CD4-positive, alpha-beta T cell treated with Interleukin-4 for 1 hour (primary cell): Measurements from ENCODE around the gene SMCO4.
"Not testable (repeated sequence)": the region's sequence is repeated elsewhere in the genome, so short reads cannot be mapped to it uniquely, and the experiment has no call there.

ENCODE experiments used
- DNase-seq, 2 donors: peaks; one replicate each; pipeline ENCODE4 v3.0.0-alpha.2; 2020 to 2022

The SMCO4 gene

DNA sequence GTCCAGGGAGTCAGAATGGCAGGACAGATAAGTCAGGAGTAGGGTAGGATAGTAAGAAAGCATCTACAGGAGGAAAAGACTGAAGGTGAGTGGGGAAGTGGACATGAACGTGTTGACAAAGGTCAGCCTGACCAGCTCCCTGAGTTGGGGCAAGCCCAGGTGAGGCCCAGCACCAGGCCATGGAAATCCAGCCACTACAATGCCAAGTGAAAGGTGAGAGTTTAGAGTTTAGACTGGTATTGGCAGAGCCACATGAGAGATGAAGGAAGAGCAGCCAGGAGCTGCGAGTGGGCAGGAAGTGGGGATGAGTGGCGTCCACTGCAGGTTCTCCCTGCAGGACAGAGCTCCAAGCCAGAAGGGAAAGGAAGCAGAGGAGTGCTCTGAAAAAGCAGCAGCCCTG, 16.5 kb upstream of the SMCO4 start:
- no peak for DNase-seq

DNA sequence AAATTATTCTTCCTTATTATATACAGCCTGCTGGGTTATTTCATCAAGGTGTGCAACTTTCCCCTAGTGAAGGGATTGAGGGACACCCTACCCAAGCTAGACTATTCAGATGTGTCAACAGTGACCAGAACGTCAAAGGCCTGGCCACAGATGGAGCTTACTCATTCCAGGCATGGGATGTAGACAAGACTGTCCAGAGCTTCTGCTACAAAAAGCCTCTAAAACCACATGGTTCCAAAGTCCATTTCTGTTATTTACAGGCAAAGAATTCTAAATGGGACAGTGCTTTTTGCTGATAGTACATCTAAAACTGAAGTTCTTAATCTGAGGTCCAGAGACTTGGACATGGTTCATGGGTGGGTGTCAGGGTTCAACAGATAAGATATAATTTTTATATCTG, 9.7 kb upstream of the SMCO4 start:
- DNase-seq: no peak

GRCh38 chr11:93549976-93550375, 6.8 kb upstream of the SMCO4 start:
- no peak for DNase-seq

GRCh38 chr11:93548679-93549319, 5.6 kb upstream of the SMCO4 start:
- DNase-seq: no peak

DNA sequence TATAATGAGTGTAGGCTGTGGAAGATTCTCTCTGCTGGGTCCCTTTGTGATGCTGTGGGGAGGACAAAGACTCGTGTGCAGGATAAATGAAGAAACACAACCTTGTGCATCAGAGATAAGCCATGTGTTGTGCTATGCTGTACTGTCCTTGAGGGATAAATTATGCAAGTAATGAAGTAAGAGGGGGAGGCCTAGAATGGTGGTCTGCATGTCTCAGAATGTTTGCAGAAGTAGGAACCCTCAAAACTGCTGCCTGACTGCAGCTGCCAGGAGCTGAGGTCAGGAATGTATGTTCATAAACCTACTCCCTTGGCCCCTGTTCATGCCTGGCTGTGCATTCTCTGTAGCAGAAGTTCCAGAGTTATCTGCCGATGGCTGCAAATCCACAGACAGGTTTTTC, 4.6 kb upstream of the SMCO4 start:
- DNase-seq: no peak

GRCh38 chr11:93547028-93547427, 3.8 kb upstream of the SMCO4 start:
- DNase-seq: no peak

DNA sequence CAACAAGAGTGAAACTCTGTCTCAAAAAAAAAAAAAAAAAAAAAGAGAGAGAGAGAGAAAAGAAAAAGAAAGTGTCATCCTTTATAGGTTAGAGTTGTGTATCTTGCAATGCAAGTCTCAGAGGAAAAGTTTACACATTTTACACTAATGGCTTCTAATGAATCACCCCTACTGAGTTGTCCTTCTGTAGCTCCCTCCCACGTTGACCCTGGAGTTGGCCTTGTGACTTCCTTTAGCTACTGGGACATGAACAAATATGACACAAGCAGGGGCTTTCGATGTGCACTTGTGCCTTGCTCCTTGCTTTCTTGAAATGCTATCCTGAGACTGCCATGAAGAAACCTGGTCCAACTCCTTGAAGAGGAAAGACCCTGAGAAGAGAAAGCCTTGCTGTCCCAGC, 2.4 kb upstream of the SMCO4 start:
- no peak for DNase-seq

- DNase-seq: no peak
Observed at GRCh38 chr11:93542811-93543229, 371 bp downstream of the SMCO4 start.

DNA sequence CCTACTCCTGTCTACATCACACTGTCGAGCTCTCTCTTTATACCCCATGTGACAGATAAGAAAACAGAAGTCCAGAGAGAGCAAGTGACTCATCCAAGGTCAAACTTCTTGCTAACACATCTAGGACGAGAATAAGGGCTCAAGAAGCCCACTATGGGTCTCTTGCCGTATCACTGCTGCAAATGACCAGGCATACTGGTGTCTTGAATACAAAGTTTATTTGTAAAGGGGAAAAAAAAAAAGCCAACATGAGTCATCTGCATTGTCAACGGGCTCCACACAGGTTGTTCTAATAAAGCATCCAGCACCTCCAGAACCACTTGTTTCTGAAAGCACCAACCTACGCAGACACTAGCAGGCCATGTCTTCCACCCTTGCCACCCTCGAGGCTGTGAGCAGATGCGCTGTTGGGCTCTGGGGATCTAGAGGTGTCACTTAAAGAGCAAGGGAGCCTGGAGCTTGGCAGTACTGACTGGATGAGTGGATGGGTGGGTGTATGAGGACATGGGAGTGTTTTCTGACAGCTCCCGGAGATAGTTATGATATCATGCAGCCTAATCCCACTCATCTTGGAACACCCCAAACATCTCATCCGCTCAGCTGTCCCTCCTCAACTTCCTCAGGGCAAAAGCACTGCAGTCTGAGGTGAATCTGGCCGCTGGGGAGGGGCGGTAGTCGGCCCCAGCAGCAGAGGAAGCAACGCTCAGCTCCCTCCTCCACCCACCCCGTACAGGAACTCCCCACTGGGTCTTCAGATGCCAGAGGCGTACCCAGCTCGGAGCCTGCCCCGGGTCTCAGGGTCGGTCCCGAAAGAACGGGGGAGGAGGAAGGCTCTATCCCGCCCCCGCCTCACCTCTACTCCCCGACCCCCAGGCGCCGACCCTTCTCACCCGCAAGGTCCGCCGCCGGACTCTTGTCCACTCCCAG, 1.0 kb downstream of the SMCO4 start:
- peak; percentile 42 for DNase-seq

DNA sequence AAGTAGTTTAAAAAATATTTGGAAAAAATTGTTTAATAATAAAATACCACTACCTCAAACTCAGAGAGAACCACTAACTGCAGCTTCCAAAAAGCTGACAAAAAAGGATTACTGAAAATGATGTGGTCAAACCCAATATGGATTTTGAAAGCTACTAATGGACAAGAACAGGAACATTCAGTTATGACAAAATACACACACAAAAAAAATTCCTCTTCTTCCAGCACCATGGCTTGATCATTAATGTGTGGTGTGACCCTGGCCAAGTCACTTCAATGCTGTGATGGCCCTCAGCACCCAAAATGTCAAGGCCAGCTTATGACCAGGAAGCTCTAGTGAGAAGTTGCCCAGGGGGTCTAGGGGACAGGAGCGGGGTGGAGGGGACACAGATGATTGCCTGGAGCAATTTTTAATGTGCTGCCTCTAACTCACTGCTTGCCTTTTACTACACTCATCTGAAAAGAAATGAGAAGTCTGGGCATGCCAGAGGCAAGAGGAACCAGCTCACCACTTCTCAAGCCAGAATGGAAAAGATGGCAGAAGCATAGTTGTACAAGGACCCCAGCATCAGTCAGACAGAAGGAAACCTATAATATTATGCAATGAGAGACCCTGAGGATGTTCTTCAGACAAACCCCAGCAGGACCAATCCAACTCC, 2.2 kb downstream of the SMCO4 start:
- DNase-seq: no peak

GRCh38 chr11:93540337-93540736, 2.9 kb downstream of the SMCO4 start:
- DNase-seq: no peak

DNA sequence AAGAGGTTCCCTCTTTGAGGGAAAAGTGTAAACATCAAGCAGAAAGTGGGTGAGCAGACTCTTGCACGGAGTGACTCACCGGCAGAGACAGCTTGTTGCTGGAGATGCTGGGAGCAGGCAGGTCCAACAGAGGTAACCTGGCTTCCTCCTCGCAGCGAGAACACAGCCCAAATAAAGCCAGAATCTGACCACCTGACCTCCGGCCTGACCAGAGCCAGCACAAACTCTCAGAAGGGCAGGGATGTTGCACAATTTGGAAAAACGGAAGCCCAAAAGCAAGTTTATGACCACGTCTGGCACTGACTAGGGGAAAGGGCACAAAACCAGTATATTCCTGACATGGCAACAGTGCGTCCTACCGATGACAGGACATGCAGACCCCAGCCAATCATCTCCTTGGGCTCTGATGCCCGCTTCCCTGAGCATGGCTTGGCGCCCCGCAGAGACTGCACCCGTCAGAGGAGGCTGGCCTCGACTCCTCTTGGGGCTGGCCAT, 5.4 kb downstream of the SMCO4 start:
- DNase-seq: peak in 1 of 2 donors; percentile 29

DNA sequence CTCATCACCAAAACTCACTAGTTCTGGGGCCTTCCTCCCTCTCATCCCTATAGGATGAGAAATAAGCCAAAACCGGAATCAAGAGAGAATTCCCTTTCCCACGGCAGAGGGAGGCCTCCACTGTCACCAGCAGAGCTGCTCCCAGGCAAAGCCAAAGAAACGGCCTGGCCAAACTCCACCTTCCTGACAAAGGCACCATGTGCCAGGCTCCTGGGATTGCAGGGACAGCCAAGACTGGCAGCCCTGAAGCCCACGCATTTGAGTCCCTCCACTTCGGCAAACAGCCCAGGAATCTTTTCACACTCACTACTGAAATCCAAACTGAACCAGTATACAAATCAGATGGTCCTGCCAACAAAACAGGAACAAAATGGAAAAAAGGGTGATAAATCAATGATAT, 6.1 kb downstream of the SMCO4 start:
- no peak for DNase-seq

- no peak for DNase-seq
Observed at GRCh38 chr11:93536101-93536861, 6.9 kb downstream of the SMCO4 start.

DNA sequence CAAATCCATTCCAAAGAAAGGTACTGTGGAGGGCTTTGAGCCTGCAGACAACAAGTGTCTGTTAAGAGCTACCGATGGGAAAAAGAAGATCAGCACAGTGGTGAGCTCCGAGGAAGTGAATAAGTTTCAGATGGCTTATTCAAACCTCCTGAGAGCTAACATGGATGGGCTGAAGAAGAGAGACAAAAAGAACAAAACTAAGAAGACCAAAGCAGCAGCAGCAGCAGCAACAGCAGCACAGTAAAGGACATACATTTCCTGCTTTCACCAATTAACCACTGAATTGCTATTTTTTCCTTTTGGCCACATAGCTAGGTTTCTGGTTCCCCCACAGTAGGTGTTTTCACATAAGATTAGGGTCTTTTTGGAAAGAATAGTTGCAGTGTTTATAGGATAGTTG, 7.6 kb downstream of the SMCO4 start:
- DNase-seq: not testable (repeated sequence)

DNA sequence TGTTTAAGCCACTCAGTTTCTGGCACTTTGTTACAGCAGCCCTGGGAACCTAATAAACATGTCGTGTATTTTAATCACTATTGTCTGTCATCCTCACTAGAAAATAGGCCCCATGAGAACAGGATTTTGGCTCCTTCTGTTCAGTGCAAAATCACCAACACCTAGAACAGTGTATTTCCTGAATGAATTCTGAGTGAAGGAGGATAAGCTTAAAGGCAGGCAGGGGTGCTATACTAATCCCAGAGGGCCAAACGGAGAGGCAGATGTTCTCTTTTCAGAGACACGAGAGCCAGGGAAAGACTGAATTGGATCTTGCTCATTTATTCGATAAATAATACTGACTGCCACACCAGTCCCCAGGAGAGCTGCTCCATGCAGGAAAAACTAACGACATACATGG, 10.4 kb downstream of the SMCO4 start:
- DNase-seq: no peak

DNA sequence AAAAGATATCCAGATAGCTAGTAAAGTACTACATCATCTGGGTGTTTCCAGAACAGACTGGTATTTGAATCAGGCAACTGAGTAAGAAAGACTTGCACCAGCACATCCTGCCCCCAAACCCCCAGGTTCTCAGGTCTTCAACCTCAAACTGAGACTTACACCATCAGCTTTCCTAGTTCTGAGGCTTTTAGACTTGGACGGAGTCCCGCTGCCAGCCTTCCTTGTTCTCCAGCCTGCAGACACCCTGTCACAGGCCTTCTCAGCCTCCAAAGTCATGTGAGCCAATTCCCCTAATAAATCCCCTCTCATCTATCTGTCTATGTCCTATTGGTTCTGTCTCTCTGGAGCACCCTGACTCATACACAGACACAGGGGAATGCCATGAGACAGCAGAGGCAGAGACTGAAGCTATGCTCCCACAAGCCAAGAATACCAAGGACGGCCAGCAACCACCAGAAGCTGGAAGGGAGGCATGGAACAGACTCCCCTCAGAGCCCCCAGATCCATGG, 10.9 kb downstream of the SMCO4 start:
- DNase-seq: no peak

DNA sequence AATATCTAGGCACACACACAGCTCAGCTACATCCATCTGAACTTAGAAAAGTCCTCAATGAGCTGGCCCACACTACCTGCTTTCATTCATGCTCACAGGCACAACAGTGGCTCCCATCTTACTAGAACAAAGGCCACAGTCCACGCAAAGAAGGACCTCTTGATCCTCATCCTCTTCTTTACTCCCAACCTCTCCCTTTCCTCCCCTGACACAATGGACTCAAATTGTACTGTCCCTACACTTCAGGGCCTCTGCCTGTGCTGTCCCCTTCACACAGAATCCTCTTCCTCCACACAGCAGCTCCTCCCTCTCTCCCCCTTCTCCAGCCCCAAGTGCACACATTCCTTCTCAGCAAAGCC, 12.7 kb downstream of the SMCO4 start:
- no peak for DNase-seq

GRCh38 chr11:93529707-93530467, 13.3 kb downstream of the SMCO4 start:
- DNase-seq: no peak

GRCh38 chr11:93528757-93529645, 14.2 kb downstream of the SMCO4 start:
- DNase-seq: no peak

GRCh38 chr11:93528252-93528651, 14.9 kb downstream of the SMCO4 start:
- DNase-seq: no peak
